Activated B cell treated with CpG ODN at 0.5 μM for 24 hours (primary cell): ENCODE results near the gene EFHB. TPM values are rescaled to one million over a fixed set of nuclear protein-coding genes. Genes with fewer than 3 reads are reported as not detected.
A peak's percentile ranks its signal among the peaks of the same experiment; 100 is the strongest.
"Not testable (repeated sequence)": the region's sequence is repeated elsewhere in the genome, so short reads cannot be mapped to it uniquely, and the experiment has no call there.

Experiments used
- ATAC-seq: fragments of 200-7000 bp; cut with Tn5 transposase; one replicate; pipeline ENCODE4 v1.10.0; 2021; ENCODE audit warnings: low read depth, mild to moderate bottlenecking, moderate library complexity
- CTCF ChIA-PET: fragments of 350-600 bp; sonication (Branson Sonifier 250); formaldehyde crosslinking; loops from one replicate; lab custom pipeline; 2021; ENCODE audit warnings: antibody characterized with exemption; lab: Charles Lee
- POLR2A ChIA-PET: fragments of 350-600 bp; sonication (Branson Sonifier 250); formaldehyde crosslinking; loops from one replicate; lab custom pipeline; 2021; ENCODE audit warnings: antibody characterized with exemption; lab: Charles Lee
- DNase-seq: peaks from one replicate; pipeline ENCODE4 v3.0.0; 2022
- H3K27ac Mint-ChIP-seq: one replicate; pipeline ENCODE4 v1.8.0; 2020; ENCODE audit warnings: mixed read lengths
- H3K27me3 Mint-ChIP-seq: one replicate; pipeline ENCODE4 v1.8.0; 2021; ENCODE audit warnings: mixed read lengths
- H3K36me3 Mint-ChIP-seq: one replicate; pipeline ENCODE4 v1.8.0; 2021; ENCODE audit warnings: low read depth, mixed read lengths
- H3K4me1 Mint-ChIP-seq: one replicate; pipeline ENCODE4 v1.8.0; 2021; ENCODE audit warnings: mixed read lengths
- H3K4me3 Mint-ChIP-seq: one replicate; pipeline ENCODE4 v1.8.0; 2020; ENCODE audit warnings: mild to moderate bottlenecking, mixed read lengths
- H3K9me3 Mint-ChIP-seq: one replicate; pipeline ENCODE4 v1.8.0; 2020; ENCODE audit warnings: mixed read lengths
- intact Hi-C: fragments of 100-400 bp; cut with micrococcal nuclease; formaldehyde crosslinking; loops from one replicate; pipeline ENCODE4 v1.15.1; 2024
- total RNA-seq: library from RNA; stranded (reverse); gene quantifications from 2 replicates; pipeline ENCODE4 v1.2.3, GENCODE V29; 2022
- TF ChIP-seq, protein P1 (sequence below): fragments of 200-600 bp; IDR thresholded peaks from one replicate; pipeline ENCODE4 v1.8.0; 2022; ENCODE audit warnings: antibody characterized with exemption, mild to moderate bottlenecking

Gene EFHB
- total RNA-seq, 1 donor from 2014 or later = 0.84 TPM

DNA sequence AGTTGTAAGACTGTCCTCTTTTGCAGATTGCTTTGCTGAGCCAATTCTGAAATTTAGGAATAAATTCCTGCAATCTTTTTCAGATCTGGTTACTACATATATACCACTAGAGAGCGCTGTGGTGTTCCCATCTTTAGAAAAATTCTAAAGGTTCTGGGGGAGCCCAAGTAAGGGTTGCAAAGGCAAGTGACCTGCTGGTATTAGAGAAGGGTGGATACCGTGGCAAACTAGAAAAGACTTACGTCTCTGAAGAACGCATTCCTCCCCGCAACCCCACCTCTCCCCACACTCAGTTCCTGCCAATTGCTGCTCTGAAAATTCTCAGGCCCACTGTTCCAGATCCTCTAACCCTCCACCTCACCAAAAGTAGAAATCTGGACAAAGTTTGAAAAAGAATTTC is 48.5 kb downstream of the EFHB start:
- TF ChIP-seq, protein P1, sequence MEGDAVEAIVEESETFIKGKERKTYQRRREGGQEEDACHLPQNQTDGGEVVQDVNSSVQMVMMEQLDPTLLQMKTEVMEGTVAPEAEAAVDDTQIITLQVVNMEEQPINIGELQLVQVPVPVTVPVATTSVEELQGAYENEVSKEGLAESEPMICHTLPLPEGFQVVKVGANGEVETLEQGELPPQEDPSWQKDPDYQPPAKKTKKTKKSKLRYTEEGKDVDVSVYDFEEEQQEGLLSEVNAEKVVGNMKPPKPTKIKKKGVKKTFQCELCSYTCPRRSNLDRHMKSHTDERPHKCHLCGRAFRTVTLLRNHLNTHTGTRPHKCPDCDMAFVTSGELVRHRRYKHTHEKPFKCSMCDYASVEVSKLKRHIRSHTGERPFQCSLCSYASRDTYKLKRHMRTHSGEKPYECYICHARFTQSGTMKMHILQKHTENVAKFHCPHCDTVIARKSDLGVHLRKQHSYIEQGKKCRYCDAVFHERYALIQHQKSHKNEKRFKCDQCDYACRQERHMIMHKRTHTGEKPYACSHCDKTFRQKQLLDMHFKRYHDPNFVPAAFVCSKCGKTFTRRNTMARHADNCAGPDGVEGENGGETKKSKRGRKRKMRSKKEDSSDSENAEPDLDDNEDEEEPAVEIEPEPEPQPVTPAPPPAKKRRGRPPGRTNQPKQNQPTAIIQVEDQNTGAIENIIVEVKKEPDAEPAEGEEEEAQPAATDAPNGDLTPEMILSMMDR = no peak
- ChIA-PET POLR2A (no interaction called here), CTCF (interaction anchor here (0.5 to 1.5 kb wide), 6 partner anchors 9 to 536 kb away, joined by 3 to 4 read pairs (median 3); no protein-coding TSS in a partner anchor)
- no peaks in the 10 kb centered on the region for H3K36me3 Mint-ChIP-seq
- ATAC-seq = no peak
- DNase-seq = no peak
- no peak overlapping the region for H3K27ac Mint-ChIP-seq
- intact Hi-C loops = loop anchor here (1.0 to 10.0 kb wide), 5 partner anchors 62 to 849 kb away; partner anchors contain the start of genes KAT2B, RAB5A and SGO1
- H3K9me3 Mint-ChIP-seq = no peaks in the 10 kb centered on the region
- H3K4me3 Mint-ChIP-seq = no peak overlapping the region
- H3K27me3 Mint-ChIP-seq = no peaks in the 10 kb centered on the region
- H3K4me1 Mint-ChIP-seq = no peaks in the 10 kb centered on the region

DNA sequence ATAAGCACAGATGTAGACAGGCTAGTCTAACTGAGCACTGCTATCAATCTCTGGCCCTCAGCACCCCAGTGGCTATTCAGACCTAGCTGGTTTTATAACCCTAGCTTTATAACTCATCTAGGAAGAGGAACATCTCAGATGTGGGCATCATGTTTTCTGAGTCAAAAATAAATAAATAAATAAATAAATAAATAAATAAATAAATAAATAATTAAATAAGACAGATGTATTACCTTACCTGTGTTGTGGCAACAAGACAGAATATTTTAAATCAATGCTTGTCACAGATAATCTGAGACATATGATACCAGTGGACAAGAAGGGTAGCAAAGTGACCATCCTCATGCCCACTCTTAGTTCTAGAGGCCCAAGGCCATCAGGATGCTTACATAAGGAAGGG is 52.2 kb downstream of the EFHB start:
- H3K4me1 Mint-ChIP-seq = no peaks in the 10 kb centered on the region
- no peak overlapping the region for H3K4me3 Mint-ChIP-seq
- intact Hi-C loops = loop anchor here (10.0 kb wide), 2 partner anchors 303 to 853 kb away; partner anchors contain the start of gene SGO1
- CTCF ChIA-PET = no interaction called here
- DNase-seq (no peak), ATAC-seq (no peak)
- no peaks in the 10 kb centered on the region for H3K9me3 Mint-ChIP-seq
- POLR2A ChIA-PET = no interaction called here
- H3K27me3 Mint-ChIP-seq = no peaks in the 10 kb centered on the region
- no peaks in the 10 kb centered on the region for H3K36me3 Mint-ChIP-seq
- TF ChIP-seq, protein P1 = no peak
- H3K27ac Mint-ChIP-seq = no peak overlapping the region

DNA sequence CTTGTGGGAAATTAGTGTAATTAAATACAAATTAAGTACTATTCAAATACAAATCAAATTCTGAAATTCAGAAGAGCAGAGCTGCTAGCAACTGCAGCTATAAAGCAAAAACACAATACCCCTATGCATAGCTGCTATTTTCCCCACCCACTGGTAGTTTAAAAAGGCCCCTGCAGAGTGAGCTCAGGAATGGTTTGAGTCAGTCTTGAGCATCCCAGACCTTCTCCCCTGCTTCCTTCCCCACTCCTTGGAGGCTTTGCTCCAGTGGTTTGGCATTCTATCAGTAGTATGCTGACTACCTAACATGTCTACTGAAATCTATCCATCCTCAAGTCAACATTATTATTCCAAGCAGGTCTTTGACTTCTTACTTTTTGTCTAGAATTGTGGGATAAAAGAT is 53.0 kb downstream of the EFHB start:
- ATAC-seq (no peak), DNase-seq (no peak)
- no peaks in the 10 kb centered on the region for H3K9me3 Mint-ChIP-seq
- POLR2A ChIA-PET = no interaction called here
- no peak overlapping the region for H3K4me3 Mint-ChIP-seq
- TF ChIP-seq, protein P1 = no peak
- no peaks in the 10 kb centered on the region for H3K36me3 Mint-ChIP-seq
- peaks cover 2% of the 10 kb centered on the region for H3K27me3 Mint-ChIP-seq
- H3K4me1 Mint-ChIP-seq = no peaks in the 10 kb centered on the region
- intact Hi-C loops = loop anchor here (10.0 kb wide), 2 partner anchors 304 to 854 kb away; partner anchors contain the start of gene SGO1
- H3K27ac Mint-ChIP-seq = no peak overlapping the region
- CTCF ChIA-PET = no interaction called here

DNA sequence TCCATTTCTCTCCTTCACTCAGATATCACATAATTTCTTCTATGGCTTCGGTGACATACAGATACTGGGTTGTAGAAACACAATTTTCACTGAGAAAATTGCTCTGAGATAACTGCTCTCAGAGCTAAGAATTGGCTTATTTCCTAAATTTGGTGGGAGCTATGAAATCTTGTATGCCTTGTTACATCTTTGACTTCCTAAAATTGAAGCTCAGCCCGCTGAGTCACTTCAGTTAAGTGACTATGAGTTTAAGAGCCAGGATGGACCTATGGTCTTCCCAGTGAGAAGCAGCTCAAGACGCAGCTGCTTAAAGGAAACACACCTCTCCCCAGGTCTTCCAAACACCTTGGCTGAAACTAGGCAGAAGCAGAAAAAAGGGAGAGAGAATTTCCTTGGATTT is 56.4 kb downstream of the EFHB start:
- CTCF ChIA-PET = no interaction called here
- H3K4me1 Mint-ChIP-seq = no peaks in the 10 kb centered on the region
- intact Hi-C loops = no loop called here

DNA sequence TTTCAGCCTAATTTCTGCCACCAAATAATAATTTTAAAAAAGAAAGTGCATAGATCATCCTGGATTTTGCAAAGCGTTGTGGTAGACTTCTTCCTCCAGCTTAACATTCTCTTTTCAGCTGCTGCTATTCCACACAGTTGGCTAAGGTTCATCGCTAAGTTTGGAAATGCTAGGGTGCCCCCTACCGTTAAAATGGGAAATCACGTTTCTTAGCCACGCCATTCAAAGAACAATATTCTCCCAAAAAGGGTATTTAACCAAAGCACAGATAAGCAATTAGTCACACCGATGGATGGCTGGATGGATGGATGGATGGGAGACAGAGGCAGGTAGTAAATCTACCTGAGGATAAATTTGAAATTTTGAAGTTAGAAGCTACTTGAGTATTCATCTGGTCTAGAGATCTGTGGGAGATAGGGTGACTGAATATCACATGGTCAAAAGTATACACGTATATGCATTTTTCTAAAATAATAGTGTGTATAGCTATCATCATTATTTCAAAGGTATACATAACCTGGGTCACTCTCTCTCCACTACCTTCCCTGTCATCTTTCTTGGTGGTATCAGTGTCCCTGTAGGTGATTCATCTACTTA is 67.2 kb downstream of the EFHB start:
- H3K9me3 Mint-ChIP-seq = no peaks in the 10 kb centered on the region
- H3K4me1 Mint-ChIP-seq = peaks cover 3% of the 10 kb centered on the region
- peaks cover 3% of the 10 kb centered on the region for H3K27me3 Mint-ChIP-seq
- intact Hi-C loops = loop anchor here (1.0 to 2.0 kb wide), 6 partner anchors 324 to 1108 kb away; no protein-coding TSS in a partner anchor
- H3K27ac Mint-ChIP-seq = no peak overlapping the region
- ChIA-PET POLR2A (no interaction called here), CTCF (interaction anchor here (0.7 to 3.5 kb wide), 26 partner anchors 10 to 1193 kb away, joined by 3 to 87 read pairs (median 3); no protein-coding TSS in a partner anchor)
- DNase-seq (no peak), ATAC-seq (peak; percentile 71)
- no peak overlapping the region for H3K4me3 Mint-ChIP-seq
- TF ChIP-seq, protein P1 = no peak
- H3K36me3 Mint-ChIP-seq = no peaks in the 10 kb centered on the region

More for the DNA sequence above, 56.4 kb downstream of the EFHB start:
- Mint-ChIP-seq H3K9me3 (no peaks in the 10 kb centered on the region), H3K27me3 (peaks cover 2% of the 10 kb centered on the region), H3K36me3 (no peaks in the 10 kb centered on the region), H3K27ac (no peak overlapping the region), H3K4me3 (no peak overlapping the region)
- TF ChIP-seq, protein P1 = no peak
- POLR2A ChIA-PET = no interaction called here
- DNase-seq (no peak), ATAC-seq (no peak)

DNA sequence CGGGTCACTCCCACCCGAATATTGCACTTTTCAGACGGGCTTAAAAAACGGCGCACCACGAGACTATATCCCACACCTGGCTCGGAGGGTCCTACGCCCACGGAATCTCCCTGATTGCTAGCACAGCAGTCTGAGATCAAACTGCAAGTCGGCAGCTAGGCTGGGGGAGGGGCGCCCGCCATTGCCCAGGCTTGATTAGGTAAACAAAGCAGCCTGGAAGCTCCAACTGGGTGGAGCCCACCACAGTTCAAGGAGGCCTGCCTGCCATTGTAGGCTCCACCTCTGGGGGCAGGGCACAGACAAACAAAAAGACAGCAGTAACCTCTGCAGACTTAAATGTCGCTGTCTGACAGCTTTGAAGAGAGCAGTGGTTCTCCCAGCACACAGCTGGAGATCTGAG is 78.7 kb downstream of the EFHB start:
- H3K4me3 Mint-ChIP-seq, DNase-seq, POLR2A ChIA-PET, H3K27ac Mint-ChIP-seq, ATAC-seq, H3K36me3 Mint-ChIP-seq, CTCF ChIA-PET, H3K9me3 Mint-ChIP-seq, H3K4me1 Mint-ChIP-seq, H3K27me3 Mint-ChIP-seq, intact Hi-C loops: not testable (repeated sequence)

DNA sequence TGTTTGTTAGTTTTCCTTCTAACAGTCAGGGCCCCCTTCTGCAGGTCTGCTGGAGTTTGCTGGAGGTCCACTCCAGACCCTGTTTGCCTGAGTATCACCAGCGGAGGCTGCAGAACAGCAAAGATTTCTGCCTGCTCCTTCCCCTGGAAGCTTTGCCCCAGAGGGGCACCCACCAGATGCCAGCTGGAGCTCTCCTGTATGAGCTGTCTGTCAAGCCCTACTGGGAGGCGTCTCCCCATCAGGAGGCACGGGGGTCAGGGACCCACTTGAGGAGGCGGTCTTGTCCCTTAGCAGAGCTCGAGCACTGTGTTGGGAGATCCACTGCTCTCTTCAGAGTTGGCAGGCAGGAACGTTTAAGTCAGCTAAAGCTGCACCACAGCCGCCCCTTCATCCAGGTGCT is 87.4 kb downstream of the EFHB start:
- ATAC-seq, H3K9me3 Mint-ChIP-seq, POLR2A ChIA-PET, intact Hi-C loops, H3K4me3 Mint-ChIP-seq, DNase-seq, CTCF ChIA-PET, H3K27ac Mint-ChIP-seq, H3K36me3 Mint-ChIP-seq, H3K4me1 Mint-ChIP-seq: not testable (repeated sequence)
- peaks cover 20% of the 10 kb centered on the region for H3K27me3 Mint-ChIP-seq
